Measurements from ENCODE around the gene LIN28A.

The LIN28A gene

GRCh38 chr1:26477446-26478152 is 67.0 kb downstream of the LIN28A start:
- no peaks in the 10 kb centered on the region for H3K27me3 ChIP-seq (ENCODE audit: control insufficient read depth, insufficient read depth, low read length, poor library complexity, severe bottlenecking)
- no peaks in the 10 kb centered on the region for H3K9me3 ChIP-seq (ENCODE audit: control insufficient read depth, low read length)
- WGBS, 2 experiments, result 88 to 91% methylated on average over 6 to 8 of the region's 8 CpGs
- no peak overlapping the region for H3K27ac ChIP-seq (ENCODE audit: insufficient read depth, low read depth, low read length, poor library complexity, severe bottlenecking)
- H3K4me1 ChIP-seq (ENCODE audit: control insufficient read depth, insufficient read depth, low read length), result peaks cover 14% of the 10 kb centered on the region
- peaks cover 34% of the 10 kb centered on the region for H3K36me3 ChIP-seq (ENCODE audit: control insufficient read depth, insufficient read depth, low read length)
- no peak overlapping the region for H3K4me3 ChIP-seq (ENCODE audit: insufficient read depth, low read depth, low read length)

GRCh38 chr1:26478159-26478558 is 67.5 kb downstream of the LIN28A start:
- no peak overlapping the region for H3K4me3 ChIP-seq (ENCODE audit: insufficient read depth, low read depth, low read length)
- H3K9me3 ChIP-seq (ENCODE audit: control insufficient read depth, low read length), result no peaks in the 10 kb centered on the region
- WGBS, 2 experiments, result 80% methylated on average over 1 of the region's 3 CpGs; no CpG with 5 or more reads in 1 of the 2 experiments
- no peaks in the 10 kb centered on the region for H3K27me3 ChIP-seq (ENCODE audit: control insufficient read depth, insufficient read depth, low read length, poor library complexity, severe bottlenecking)
- peaks cover 34% of the 10 kb centered on the region for H3K36me3 ChIP-seq (ENCODE audit: control insufficient read depth, insufficient read depth, low read length)
- no peak overlapping the region for H3K27ac ChIP-seq (ENCODE audit: insufficient read depth, low read depth, low read length, poor library complexity, severe bottlenecking)
- H3K4me1 ChIP-seq (ENCODE audit: control insufficient read depth, insufficient read depth, low read length), result peaks cover 14% of the 10 kb centered on the region

- Histone ChIP-seq H3K36me3 (ENCODE audit: control insufficient read depth, insufficient read depth, low read length) (peaks cover 25% of the 10 kb centered on the region), H3K27ac (ENCODE audit: insufficient read depth, low read depth, low read length, poor library complexity, severe bottlenecking) (no peak overlapping the region), H3K9me3 (ENCODE audit: control insufficient read depth, low read length) (no peaks in the 10 kb centered on the region)
Observed at GRCh38 chr1:26478988-26479387, 68.4 kb downstream of the LIN28A start.

More at GRCh38 chr1:26478988-26479387, 68.4 kb downstream of the LIN28A start:
- H3K4me1 ChIP-seq (ENCODE audit: control insufficient read depth, insufficient read depth, low read length), result peaks cover 10% of the 10 kb centered on the region
- no peaks in the 10 kb centered on the region for H3K27me3 ChIP-seq (ENCODE audit: control insufficient read depth, insufficient read depth, low read length, poor library complexity, severe bottlenecking)
- H3K4me3 ChIP-seq (ENCODE audit: insufficient read depth, low read depth, low read length), result no peak overlapping the region
- WGBS, 2 experiments, result 94 to 96% methylated on average over 5 to 6 of the region's 6 CpGs

Data from ectodermal cell (in vitro differentiated cells).